HG03139 (cell line): Measurements from ENCODE around the gene C1orf159.
"Not testable (repeated sequence)": the region's sequence is repeated elsewhere in the genome, so short reads cannot be mapped to it uniquely, and the experiment has no call there.

Source experiments
- ATAC-seq: cut with Tn5 transposase; IDR thresholded peaks from one replicate; pipeline ENCODE4 v1.9.1; 2021; ENCODE audit not compliant: unreplicated experiment

The C1orf159 gene

GRCh38 chr1:1069711-1070676, 45.9 kb downstream of the C1orf159 start:
- no peak for ATAC-seq

DNA sequence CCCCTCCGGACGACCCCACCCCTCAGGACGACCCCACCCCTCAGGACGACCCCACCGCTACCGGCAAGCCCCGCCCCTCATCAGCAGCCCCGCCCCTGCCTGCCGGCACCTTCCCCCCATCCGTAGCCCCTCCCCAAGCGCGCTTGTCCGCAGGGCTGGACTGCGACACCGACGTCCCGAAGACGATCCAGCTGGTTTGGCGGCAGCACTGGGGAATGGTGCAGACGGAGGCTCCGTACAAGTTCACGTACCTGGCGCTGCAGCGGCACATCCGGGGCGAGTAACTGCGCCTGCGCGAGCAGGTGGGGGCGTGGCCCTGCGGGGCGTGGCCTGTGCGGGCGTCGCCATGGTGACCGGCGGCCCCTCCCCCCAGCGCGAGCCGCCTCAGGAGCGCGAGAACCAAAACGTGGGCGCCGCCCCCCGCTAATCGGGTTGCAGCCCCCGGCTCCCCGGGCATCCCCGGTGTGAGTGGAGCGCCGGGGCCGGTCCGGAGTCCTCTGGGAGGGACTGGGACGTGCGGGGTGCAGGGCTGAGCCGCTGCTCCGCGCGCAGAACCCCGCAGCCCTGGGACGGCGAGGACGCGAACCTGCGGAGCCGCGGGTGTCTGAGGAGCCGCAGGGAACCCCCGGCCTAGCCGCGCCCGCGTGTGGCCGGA, 46.7 kb downstream of the C1orf159 start:
- ATAC-seq: no peak

- ATAC-seq: no peak
Observed at GRCh38 chr1:1068517-1069055, 47.3 kb downstream of the C1orf159 start.

- no peak for ATAC-seq
Observed at GRCh38 chr1:1067860-1068516, 47.9 kb downstream of the C1orf159 start.

GRCh38 chr1:1067284-1067859, 48.5 kb downstream of the C1orf159 start:
- no peak for ATAC-seq

GRCh38 chr1:1066403-1067283, 49.2 kb downstream of the C1orf159 start:
- no peak for ATAC-seq

DNA sequence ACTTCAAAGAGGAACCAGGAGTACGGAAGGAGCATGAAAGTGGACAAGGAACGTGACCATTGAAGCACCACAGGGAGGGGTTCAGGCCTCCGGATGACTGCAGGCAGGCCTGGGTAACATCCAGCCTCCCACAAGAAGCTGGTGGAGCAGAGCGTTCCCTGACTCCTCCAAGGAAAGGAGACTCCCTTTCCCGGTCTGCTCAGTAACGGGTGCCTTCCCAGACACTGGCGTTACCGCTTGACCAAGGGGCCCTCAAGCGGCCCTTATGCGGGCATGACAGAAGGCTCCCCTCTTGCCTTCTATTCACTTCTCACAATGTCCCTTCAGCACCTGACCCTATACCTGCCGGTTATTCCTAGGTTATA, 50.0 kb downstream of the C1orf159 start:
- ATAC-seq: not testable (repeated sequence)

DNA sequence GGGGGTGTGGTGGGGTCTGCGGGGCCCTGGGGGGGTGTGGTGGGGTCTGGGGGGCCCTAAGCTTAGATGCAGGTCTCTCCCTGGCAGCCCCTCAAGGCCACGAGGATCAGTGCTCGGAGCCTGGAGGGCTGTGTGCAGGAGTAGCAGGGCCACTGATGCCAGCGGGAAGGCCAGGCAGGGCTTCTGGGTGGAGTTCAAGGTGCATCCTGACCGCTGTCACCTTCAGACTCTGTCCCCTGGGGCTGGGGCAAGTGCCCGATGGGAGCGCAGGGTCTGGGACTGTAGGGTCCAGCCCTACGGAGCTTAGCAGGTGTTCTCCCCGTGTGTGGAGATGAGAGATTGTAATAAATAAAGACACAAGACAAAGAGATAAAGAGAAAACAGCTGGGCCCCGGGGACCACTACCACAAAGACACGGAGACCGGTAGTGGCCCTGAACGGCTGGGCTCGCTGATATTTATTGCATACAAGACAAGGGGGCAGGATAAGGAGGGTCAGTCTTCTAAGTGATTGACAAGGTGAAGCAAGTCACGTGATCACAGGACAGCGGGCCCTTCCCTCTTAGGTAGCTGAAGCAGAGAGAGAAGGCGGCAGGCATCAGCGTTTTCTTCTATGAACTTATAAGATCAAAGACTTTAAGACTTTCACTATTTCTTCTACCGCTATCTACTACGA, 50.5 kb downstream of the C1orf159 start:
- no peak for ATAC-seq

- ATAC-seq: peak; percentile 48
Observed at GRCh38 chr1:1063945-1064831, 51.7 kb downstream of the C1orf159 start.

DNA sequence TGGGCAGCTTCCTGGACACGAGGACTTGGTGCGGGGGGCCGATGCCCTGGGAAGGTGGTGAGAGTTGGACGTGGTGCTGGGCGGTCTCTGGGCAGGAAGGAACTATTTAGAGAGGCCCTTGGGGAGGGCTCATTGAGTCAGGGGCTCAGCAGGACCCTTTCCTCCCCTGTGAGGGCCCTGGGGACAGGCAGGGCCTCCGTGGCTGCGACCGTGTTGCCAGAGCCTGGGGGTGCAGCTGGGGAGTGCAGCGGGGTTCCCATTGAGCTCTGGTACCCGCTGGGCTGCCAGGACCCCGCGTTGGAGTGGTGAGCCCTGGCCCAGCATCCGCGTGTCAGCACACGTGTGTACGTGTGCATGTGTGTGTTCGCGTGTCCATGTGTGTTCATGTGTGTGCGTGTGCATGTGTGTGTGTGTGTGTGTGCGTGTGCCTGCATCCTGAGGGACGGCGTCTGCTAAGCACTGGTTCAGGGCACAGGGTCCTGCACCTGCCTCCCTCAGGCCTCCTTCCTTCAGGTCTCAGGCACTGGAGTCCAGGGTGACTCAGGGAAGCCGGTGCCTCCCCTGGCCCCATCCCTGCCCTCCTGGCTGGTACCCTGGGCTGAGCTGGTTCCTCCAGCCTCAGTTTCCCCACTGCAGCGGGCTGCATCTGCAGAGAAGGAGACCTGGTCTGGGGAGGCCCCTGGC, 52.5 kb downstream of the C1orf159 start:
- ATAC-seq: no peak

DNA sequence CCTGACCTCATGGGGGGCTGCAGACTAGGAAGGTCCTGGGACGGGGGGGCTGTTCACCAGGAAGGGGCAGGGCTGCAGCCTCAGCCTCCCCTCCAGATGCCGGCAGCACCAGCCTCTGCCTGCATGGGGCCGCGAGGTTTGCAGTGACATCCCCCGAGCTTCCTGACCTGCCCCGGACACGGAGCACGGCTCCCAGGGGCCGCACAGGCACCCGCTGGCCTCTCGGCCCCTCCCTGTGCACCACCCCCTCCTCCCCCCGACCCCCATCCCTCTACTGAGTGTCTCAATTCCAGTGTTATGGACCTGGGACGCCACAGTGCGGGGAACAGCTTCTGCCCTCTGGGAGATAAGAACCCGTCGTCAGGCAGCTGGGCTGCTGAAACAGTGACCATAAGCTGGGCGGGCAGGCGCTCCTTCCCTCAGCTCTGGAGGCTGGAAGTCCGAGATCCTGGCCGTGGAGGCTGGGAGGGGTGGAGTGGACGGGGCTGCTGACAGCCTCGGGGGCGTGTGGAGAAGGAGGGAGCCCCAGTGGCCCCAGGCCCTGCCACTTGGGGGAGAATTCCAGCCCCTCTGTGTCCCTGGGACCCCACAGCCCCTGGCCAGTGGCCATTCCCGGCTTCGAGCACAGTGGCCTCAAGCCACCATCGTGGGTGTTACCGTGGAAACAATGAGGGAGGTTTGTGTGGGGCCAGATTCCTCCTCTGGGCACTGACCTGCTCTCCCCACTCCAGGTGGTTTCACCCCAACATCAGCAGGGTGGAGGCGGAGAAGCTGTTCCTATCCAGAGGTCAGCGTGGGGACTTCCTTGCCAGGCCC, 53.3 kb downstream of the C1orf159 start:
- no peak for ATAC-seq

DNA sequence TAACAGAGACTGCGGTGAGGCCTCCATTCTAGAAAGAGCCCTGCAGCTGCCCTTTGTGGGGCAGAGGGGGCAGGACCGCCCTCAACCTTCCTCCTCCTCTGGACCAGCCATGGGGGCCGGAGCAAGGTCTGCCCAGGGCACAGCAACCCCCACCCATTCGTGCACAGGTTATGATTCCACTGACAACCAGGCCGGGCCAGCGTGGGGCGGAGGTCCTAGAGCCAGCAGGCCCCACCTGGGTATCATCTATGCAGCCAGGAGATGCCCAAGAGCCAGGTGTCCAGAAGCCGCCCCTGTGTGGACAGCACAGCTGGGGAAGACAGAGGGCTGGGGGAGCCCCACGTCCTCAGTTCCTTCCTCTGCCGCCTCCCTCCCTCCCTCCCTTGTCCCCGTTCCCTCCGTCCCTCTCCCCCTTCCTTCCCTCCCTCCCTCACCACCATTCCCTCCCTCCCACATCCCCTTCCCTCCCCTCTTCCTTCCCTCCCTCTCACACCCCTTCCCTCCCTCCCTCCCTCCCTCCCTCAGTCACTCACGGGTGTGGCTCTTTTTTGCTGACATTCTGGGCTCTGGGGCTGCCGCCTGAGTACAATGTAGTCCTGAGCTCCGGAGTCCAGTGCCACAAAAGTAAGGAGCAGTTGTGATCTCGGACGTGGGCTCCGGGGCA, 54.1 kb downstream of the C1orf159 start:
- ATAC-seq: no peak

DNA sequence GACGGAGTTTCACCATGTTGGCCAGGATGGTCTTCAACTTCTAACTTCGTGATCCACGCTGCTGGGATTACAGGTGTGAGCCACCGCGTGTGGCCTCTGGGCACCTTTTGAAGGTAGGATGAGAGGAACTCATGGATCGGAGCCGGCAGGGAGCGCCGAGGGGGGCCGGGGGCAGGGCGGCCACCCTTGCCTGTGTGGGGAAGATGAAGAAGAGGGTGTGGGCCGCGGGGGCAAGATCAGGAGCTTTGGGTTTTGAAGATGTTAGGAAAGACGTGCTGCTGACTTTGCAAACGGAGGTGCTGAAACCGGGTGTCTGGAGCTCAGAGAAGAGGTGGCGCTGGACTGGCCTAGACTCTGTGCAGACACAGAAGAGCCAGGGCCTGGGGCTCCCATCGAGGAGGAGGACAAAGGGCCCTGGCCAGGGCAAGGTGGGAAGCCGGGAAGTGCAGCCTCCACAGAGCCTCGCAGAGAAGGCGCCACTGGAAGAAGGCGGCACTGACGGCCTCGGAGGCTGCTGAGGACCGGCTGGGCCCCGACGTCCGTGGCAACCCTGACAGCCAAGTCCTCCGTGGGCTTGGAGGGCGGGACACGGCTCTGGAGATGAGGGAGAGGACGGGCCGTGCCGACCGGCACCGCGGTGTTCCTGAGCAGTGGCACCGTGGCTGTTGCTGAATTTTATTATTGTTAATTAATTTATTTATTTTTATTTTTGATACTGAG, 55.4 kb downstream of the C1orf159 start:
- ATAC-seq: no peak

- peak; percentile 48 for ATAC-seq
Observed at GRCh38 chr1:1059494-1060280, 56.2 kb downstream of the C1orf159 start.

DNA sequence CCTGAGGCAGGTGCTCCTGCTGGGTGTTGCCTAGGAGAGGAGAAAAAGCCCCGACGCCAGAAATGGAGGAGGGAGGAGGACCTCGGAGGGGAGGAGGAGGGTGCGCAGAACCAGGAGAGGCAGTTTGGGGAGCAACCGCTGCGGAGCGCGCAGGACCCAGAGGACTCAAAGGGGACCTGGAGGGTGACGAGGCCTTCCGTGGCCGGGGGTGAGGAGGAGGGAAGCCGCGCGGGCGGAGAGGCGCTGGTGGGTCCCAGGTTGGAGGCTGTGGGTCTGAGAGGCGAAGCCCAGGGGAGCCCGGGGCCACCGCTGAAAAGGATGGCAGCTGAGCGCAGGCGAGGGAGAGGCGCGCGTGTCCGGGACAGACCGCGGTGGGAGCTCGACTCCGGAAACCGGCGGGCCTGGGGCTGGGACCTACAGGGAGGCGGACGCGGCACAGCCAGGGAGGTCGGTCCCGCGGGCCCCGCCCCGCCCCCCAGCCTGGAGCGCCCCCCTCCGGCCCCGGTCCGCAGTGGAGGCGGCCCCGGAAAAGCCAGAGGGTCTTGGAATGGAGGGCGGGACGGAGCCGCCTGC, 56.9 kb downstream of the C1orf159 start:
- peak; percentile 28 for ATAC-seq
